ENCODE measurements around the gene ABCB8. TPM values are rescaled to one million over a fixed set of nuclear protein-coding genes. Genes with fewer than 3 reads are reported as not detected.

ABCB8 gene
- total and polyA plus RNA-seq, 9 of the 15 experiments (the other 6 are each of a cell fraction or from before 2014, with no cell fraction given): 7.6 to 106 (median 36.3) TPM

DNA sequence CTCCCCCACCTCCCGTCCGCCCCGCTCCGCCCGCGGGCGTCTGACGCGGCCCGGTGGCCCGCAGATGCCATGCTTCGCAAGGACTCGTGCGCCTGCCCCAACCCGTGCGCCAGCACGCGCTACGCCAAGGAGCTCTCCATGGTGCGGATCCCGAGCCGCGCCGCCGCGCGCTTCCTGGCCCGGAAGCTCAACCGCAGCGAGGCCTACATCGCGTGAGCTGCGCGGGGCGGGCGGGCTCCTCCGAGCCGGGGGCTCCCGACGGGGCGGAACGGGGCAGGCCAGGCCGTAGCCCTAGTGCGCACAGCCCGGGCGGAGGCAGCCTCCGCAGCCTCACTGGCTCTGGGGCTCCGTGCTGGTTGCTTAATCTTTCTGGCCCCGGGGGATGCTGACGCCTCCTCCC, 22.9 kb downstream of the ABCB8 start (continued):
- TF ChIP-seq, protein P1, sequence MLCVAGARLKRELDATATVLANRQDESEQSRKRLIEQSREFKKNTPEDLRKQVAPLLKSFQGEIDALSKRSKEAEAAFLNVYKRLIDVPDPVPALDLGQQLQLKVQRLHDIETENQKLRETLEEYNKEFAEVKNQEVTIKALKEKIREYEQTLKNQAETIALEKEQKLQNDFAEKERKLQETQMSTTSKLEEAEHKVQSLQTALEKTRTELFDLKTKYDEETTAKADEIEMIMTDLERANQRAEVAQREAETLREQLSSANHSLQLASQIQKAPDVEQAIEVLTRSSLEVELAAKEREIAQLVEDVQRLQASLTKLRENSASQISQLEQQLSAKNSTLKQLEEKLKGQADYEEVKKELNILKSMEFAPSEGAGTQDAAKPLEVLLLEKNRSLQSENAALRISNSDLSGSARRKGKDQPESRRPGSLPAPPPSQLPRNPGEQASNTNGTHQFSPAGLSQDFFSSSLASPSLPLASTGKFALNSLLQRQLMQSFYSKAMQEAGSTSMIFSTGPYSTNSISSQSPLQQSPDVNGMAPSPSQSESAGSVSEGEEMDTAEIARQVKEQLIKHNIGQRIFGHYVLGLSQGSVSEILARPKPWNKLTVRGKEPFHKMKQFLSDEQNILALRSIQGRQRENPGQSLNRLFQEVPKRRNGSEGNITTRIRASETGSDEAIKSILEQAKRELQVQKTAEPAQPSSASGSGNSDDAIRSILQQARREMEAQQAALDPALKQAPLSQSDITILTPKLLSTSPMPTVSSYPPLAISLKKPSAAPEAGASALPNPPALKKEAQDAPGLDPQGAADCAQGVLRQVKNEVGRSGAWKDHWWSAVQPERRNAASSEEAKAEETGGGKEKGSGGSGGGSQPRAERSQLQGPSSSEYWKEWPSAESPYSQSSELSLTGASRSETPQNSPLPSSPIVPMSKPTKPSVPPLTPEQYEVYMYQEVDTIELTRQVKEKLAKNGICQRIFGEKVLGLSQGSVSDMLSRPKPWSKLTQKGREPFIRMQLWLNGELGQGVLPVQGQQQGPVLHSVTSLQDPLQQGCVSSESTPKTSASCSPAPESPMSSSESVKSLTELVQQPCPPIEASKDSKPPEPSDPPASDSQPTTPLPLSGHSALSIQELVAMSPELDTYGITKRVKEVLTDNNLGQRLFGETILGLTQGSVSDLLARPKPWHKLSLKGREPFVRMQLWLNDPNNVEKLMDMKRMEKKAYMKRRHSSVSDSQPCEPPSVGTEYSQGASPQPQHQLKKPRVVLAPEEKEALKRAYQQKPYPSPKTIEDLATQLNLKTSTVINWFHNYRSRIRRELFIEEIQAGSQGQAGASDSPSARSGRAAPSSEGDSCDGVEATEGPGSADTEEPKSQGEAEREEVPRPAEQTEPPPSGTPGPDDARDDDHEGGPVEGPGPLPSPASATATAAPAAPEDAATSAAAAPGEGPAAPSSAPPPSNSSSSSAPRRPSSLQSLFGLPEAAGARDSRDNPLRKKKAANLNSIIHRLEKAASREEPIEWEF (CRISPR knock-in tag; IDR thresholded peaks at IDR 0.05): no peak
- TF ChIP-seq SMARCB1 (IDR thresholded peaks at IDR 0.05; ENCODE audit: insufficient read length, low read depth) (no peak), SAP30 (IDR thresholded peaks at IDR 0.05; ENCODE audit: borderline replicate concordance, insufficient read depth, low read depth, low read length, poor library complexity, severe bottlenecking) (no peak), ZNF780A (CRISPR knock-in tag; IDR thresholded peaks at IDR 0.05) (no peak), ZNF609 (CRISPR knock-in tag; IDR thresholded peaks at IDR 0.05; ENCODE audit: borderline replicate concordance) (no peak), CXXC5 (CRISPR knock-in tag; IDR thresholded peaks at IDR 0.05) (no peak), CBX5 (IDR thresholded peaks at IDR 0.05; ENCODE audit: borderline replicate concordance, low read depth) (no peak), ELK3 (CRISPR knock-in tag; IDR thresholded peaks at IDR 0.05) (no peak), TBL1XR1 (IDR thresholded peaks at IDR 0.05; ENCODE audit: low read length in 2 of 2) (no peak), MYNN (IDR thresholded peaks at IDR 0.05) (no peak), MYNN (CRISPR knock-in tag; IDR thresholded peaks at IDR 0.05) (no peak), BCOR (IDR thresholded peaks at IDR 0.05) (no peak), ETS1 (conservative IDR thresholded peaks at IDR 0.05; ENCODE audit: control insufficient read depth, low read depth, low read length) (no peak), SIN3A (IDR thresholded peaks at IDR 0.05; ENCODE audit: borderline replicate concordance in 2 of 2, control insufficient read depth in 1 of 2, low read depth in 2 of 2, low read length in 2 of 2) (no peak), NFRKB (IDR thresholded peaks at IDR 0.05; ENCODE audit: low read depth) (no peak)

Measured in K562 (cell line).